Cardiac fibroblast (primary cell): ENCODE measurements around the gene PCDH9.

ENCODE experiments used
- DNase-seq, 2 donors: peaks; one replicate each; pipeline versions ENCODE4 v3.0.0 to v3.0.0-alpha.2; 2010; ENCODE audit warnings: low read depth in 2 of 2
- H3K4me3 ChIP-seq, 2 donors: replicated peaks in 1 of 2; 1 replicate in 1 of 2; 2 replicates in 1 of 2; pipeline ENCODE4 v1.5.1; 2011; ENCODE audit warnings: low read depth in 2 of 2, low read length in 2 of 2, mild to moderate bottlenecking in 2 of 2, moderate library complexity in 1 of 2
- TF ChIP-seq, protein P1 (sequence below): IDR thresholded peaks from one replicate; pipeline ENCODE4 v1.5.1; 2011; ENCODE audit warnings: low read depth, mild to moderate bottlenecking, low read length, inconsistent platforms

The PCDH9 gene

DNA sequence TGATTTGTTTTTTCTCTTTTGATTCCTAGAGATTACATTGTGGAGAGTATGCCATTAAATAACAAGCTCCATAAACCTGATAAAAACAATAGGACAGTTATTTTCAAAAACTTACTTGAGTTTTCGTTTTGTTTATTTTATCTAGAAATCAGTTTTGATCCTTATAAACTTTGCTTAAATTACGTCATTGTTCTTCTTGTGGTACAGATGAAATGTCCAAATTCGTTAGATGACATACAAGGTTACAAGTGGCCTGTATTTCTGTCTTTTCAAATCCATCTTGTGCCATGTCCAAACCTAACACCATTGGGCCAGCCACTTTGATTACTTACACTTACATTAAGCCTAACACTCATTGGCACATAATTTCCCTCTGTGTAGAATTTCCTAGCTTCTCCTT, 372.0 kb downstream of the PCDH9 start:
- no peak for DNase-seq
- TF ChIP-seq, protein P1, sequence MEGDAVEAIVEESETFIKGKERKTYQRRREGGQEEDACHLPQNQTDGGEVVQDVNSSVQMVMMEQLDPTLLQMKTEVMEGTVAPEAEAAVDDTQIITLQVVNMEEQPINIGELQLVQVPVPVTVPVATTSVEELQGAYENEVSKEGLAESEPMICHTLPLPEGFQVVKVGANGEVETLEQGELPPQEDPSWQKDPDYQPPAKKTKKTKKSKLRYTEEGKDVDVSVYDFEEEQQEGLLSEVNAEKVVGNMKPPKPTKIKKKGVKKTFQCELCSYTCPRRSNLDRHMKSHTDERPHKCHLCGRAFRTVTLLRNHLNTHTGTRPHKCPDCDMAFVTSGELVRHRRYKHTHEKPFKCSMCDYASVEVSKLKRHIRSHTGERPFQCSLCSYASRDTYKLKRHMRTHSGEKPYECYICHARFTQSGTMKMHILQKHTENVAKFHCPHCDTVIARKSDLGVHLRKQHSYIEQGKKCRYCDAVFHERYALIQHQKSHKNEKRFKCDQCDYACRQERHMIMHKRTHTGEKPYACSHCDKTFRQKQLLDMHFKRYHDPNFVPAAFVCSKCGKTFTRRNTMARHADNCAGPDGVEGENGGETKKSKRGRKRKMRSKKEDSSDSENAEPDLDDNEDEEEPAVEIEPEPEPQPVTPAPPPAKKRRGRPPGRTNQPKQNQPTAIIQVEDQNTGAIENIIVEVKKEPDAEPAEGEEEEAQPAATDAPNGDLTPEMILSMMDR = no peak
- H3K4me3 ChIP-seq = no peak overlapping the region

DNA sequence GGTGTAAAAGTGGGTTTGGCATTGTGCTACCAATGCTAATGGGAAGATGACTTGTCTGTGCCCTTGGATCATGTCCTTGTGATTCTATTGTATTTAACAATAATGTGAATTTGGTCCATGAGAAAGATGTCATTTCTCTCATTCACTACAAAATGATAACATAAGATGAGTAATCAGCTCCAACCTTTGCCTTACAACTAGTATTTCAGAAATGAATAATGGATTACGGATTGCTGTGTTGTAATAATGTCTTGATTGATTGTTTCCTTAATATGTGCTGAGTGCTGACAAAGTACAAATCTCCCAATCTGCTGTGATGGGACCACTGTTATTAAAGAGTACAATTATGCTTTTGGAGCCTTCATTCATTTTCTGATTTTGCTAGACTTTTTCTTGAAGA, 375.0 kb downstream of the PCDH9 start:
- TF ChIP-seq, protein P1 = no peak
- H3K4me3 ChIP-seq = no peak overlapping the region
- DNase-seq = peak in 1 of 2 donors; percentile 8

DNA sequence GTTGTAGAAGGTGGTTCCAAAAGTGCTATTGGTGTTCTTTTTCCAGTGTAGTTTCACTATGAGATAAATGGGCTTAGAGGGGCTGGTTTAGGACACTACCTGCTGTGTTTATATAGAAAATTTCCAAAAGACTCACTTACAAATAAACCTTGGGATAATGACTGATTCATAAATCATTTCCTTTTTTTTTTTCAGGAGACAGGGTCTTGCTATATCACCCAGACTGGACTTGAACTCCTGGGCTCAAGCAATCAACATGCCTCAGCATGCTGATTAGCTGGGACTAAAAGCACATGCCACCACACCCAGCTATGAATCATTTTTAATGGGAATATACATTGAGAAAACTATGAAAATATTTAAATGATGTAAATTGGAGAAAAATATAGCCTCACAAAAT, 376.6 kb downstream of the PCDH9 start:
- H3K4me3 ChIP-seq = no peak overlapping the region
- DNase-seq = peak in 1 of 2 donors; percentile 6
- TF ChIP-seq, protein P1 = no peak

DNA sequence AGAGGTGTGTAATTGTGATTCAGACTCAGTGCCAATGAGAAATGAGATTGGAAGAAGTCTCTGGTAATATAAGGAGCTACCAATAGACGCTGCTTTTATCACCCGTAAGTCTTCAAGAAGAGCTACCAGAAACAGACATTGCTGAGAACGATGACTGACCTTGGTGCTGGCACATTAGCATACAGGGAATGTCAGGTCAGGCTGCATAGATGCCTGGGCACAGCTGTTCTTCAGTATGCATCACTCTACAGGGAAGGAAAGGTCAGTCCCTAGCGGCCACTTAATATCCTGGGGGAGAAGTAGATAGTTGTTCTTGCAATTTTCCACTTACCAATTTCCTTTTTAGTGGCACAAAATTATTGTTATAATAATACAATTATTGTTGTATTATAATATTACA, 380.4 kb downstream of the PCDH9 start:
- TF ChIP-seq, protein P1 = no peak
- no peak for DNase-seq
- no peak overlapping the region for H3K4me3 ChIP-seq

DNA sequence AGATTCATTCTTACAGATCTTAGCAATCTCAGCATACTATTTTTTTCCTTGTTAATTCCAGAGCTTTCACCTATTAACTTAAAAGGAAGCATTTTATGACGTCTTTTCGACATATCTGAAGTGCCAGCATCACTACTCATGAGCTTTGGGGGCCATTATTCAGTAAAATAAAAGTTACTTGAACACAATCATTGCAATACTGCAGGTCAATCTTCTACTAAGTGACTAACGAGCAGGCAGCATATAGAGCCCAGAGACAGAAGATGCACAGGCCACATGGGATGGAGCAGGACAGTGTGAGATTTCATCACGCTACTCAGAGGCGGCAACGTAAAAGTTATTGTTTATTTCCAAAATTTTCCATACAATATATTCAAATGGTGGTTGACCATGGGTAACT, 382.6 kb downstream of the PCDH9 start:
- H3K4me3 ChIP-seq = no peak overlapping the region
- TF ChIP-seq, protein P1 = no peak
- no peak for DNase-seq

DNA sequence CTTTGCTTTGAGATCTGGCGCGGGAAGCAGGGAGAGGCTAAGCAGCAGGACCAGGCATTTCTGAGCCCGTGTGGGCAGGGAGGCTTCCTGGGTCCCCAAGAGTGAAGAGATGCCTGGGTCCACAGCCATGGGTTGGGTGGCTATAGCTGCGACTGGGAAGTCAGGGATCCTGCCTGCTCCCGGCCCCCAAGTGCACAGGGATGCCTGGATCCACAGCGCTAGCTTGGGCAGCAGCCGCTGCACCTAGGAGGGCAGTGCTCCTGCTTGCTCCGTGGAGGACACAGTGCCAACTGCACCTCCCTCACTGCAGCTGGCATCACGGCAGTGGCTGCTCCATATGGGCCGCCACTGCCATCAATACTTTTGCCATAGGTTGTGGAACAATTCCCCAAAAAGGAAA, 384.7 kb downstream of the PCDH9 start:
- no peak overlapping the region for H3K4me3 ChIP-seq
- TF ChIP-seq, protein P1 = no peak
- no peak for DNase-seq

DNA sequence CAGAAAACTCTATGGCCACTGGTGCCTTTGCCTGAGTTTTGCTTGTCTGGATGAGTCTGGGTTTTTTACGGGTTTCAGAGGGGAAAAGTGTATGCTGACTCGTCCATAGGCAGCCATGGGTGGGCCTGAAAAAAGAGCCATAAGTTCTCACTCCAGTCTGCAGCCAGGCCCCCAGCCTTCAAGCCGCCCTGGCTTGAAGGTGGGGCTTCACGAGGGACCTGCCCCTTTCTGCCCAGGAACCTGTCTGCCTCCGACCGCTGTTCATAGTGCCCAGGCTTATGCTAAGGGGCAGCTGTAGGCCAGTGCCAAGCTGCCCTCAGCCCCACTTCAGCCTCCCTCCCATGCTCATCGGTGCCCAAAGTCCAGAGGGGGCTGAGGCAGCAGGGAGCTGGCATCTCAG, 385.2 kb downstream of the PCDH9 start:
- no peak overlapping the region for H3K4me3 ChIP-seq
- no peak for DNase-seq
- TF ChIP-seq, protein P1 = no peak
